D721Med (cell line): ENCODE results near the gene TMEM129.

ENCODE experiments used
- DNase-seq: peaks from one replicate; pipeline ENCODE4 v3.0.0; 2011; ENCODE audit warnings: low spot score; ENCODE audit not compliant: insufficient read length
- FAIRE-seq: peaks from 2 replicates; lab custom pipeline; 2011; peaks lifted over from hg19 to GRCh38; lab: Jason Lieb, UNC
- CTCF ChIP-seq: IDR thresholded peaks from 2 replicates; pipeline ENCODE4 v1.5.1; 2012; ENCODE audit warnings: mild to moderate bottlenecking, control low read depth; ENCODE audit not compliant: insufficient read depth; ENCODE audit errors: missing control alignments

Gene TMEM129

GRCh38 chr4:1743975-1744374 lies 22.9 kb upstream of the TMEM129 start:
- no peak for DNase-seq
- no peak for TF ChIP-seq CTCF
- no peak for FAIRE-seq

- DNase-seq (no peak), FAIRE-seq (no peak)
Observed at GRCh38 chr4:1743551-1743950, 22.4 kb upstream of the TMEM129 start.

GRCh38 chr4:1741208-1741607 lies 20.1 kb upstream of the TMEM129 start:
- FAIRE-seq, result no peak
- no peak for DNase-seq

More at GRCh38 chr4:1743551-1743950, 22.4 kb upstream of the TMEM129 start:
- TF ChIP-seq CTCF, result no peak

GRCh38 chr4:1740021-1740545 lies 19.0 kb upstream of the TMEM129 start:
- TF ChIP-seq CTCF, result no peak
- DNase-seq (no peak), FAIRE-seq (no peak)

More at GRCh38 chr4:1741208-1741607, 20.1 kb upstream of the TMEM129 start:
- no peak for TF ChIP-seq CTCF

GRCh38 chr4:1739358-1739757 lies 18.2 kb upstream of the TMEM129 start:
- TF ChIP-seq CTCF, result no peak
- FAIRE-seq, result no peak
- no peak for DNase-seq

- no peak for DNase-seq
- FAIRE-seq, result no peak
- TF ChIP-seq CTCF, result no peak
Observed at GRCh38 chr4:1738410-1738809, 17.3 kb upstream of the TMEM129 start.

- DNase-seq, result no peak
- FAIRE-seq, result no peak
- no peak for TF ChIP-seq CTCF
Observed at GRCh38 chr4:1737666-1738065, 16.5 kb upstream of the TMEM129 start.
